Measurements from ENCODE around the gene RASGRF2.

DNA sequence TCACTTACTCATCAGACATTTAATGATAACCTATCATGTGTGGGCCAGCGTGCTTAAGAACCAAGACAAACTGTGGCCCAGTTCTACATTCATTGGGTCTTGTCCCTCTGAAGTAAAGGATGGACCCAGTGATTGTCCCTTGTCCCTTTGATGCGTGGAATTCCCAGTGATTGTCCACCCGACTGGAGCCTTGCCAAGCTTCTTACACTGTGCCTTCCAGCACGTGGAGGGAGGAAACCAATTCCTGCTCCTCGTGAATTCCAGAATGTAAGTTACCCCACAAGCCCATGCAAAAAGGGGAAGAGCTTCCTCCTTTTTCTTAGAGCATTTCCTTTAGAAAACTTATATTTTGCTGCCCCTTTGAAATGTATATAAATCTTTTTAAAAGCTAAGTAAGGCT, 280.8 kb downstream of the RASGRF2 start:
- TF ChIP-seq, protein P1, sequence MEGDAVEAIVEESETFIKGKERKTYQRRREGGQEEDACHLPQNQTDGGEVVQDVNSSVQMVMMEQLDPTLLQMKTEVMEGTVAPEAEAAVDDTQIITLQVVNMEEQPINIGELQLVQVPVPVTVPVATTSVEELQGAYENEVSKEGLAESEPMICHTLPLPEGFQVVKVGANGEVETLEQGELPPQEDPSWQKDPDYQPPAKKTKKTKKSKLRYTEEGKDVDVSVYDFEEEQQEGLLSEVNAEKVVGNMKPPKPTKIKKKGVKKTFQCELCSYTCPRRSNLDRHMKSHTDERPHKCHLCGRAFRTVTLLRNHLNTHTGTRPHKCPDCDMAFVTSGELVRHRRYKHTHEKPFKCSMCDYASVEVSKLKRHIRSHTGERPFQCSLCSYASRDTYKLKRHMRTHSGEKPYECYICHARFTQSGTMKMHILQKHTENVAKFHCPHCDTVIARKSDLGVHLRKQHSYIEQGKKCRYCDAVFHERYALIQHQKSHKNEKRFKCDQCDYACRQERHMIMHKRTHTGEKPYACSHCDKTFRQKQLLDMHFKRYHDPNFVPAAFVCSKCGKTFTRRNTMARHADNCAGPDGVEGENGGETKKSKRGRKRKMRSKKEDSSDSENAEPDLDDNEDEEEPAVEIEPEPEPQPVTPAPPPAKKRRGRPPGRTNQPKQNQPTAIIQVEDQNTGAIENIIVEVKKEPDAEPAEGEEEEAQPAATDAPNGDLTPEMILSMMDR (IDR thresholded peaks at IDR 0.05; ENCODE audit: insufficient read depth, low read length): no peak
- TF ChIP-seq GABPA (IDR thresholded peaks at IDR 0.05; ENCODE audit: low read depth) (no peak), POLR2AphosphoS5 (IDR thresholded peaks at IDR 0.05; ENCODE audit: low read depth) (no peak), SPI1 (IDR thresholded peaks at IDR 0.05; ENCODE audit: borderline replicate concordance, low read depth) (no peak)
- TF ChIP-seq, protein P2, sequence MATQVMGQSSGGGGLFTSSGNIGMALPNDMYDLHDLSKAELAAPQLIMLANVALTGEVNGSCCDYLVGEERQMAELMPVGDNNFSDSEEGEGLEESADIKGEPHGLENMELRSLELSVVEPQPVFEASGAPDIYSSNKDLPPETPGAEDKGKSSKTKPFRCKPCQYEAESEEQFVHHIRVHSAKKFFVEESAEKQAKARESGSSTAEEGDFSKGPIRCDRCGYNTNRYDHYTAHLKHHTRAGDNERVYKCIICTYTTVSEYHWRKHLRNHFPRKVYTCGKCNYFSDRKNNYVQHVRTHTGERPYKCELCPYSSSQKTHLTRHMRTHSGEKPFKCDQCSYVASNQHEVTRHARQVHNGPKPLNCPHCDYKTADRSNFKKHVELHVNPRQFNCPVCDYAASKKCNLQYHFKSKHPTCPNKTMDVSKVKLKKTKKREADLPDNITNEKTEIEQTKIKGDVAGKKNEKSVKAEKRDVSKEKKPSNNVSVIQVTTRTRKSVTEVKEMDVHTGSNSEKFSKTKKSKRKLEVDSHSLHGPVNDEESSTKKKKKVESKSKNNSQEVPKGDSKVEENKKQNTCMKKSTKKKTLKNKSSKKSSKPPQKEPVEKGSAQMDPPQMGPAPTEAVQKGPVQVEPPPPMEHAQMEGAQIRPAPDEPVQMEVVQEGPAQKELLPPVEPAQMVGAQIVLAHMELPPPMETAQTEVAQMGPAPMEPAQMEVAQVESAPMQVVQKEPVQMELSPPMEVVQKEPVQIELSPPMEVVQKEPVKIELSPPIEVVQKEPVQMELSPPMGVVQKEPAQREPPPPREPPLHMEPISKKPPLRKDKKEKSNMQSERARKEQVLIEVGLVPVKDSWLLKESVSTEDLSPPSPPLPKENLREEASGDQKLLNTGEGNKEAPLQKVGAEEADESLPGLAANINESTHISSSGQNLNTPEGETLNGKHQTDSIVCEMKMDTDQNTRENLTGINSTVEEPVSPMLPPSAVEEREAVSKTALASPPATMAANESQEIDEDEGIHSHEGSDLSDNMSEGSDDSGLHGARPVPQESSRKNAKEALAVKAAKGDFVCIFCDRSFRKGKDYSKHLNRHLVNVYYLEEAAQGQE (IDR thresholded peaks at IDR 0.05; ENCODE audit: insufficient replicate concordance, low read depth): no peak
